GM21825 (cell line): ENCODE data around the gene EXD2.
"Not testable (repeated sequence)": the region's sequence is repeated elsewhere in the genome, so short reads cannot be mapped to it uniquely, and the experiment has no call there.

Experiments used
- ATAC-seq: cut with Tn5 transposase; IDR thresholded peaks from one replicate; pipeline ENCODE4 v1.9.1; 2021; ENCODE audit warnings: mild to moderate bottlenecking, moderate library complexity; ENCODE audit not compliant: unreplicated experiment

The EXD2 gene

GRCh38 chr14:69193721-69194120 lies 2.4 kb downstream of the EXD2 start:
- ATAC-seq = no peak

- no peak for ATAC-seq
These were observed 8.5 kb downstream of the EXD2 start for GRCh38 chr14:69199786-69200185.

- no peak for ATAC-seq
These were observed 13.5 kb downstream of the EXD2 start for GRCh38 chr14:69204753-69205152.

- no peak for ATAC-seq
These were observed 16.2 kb downstream of the EXD2 start for GRCh38 chr14:69207435-69208041.

GRCh38 chr14:69208666-69209065 lies 17.4 kb downstream of the EXD2 start:
- no peak for ATAC-seq

GRCh38 chr14:69214393-69214792 lies 23.1 kb downstream of the EXD2 start:
- no peak for ATAC-seq

GRCh38 chr14:69217663-69218062 lies 26.4 kb downstream of the EXD2 start:
- ATAC-seq = not testable (repeated sequence)

- ATAC-seq = no peak
These were observed 33.6 kb downstream of the EXD2 start for GRCh38 chr14:69224946-69225345.

GRCh38 chr14:69226178-69226577 lies 34.9 kb downstream of the EXD2 start:
- ATAC-seq = no peak

- ATAC-seq = no peak
These were observed 35.4 kb downstream of the EXD2 start for GRCh38 chr14:69226736-69227135.

- ATAC-seq = no peak
These were observed 40.2 kb downstream of the EXD2 start for GRCh38 chr14:69231486-69231885.

- ATAC-seq = no peak
These were observed 41.1 kb downstream of the EXD2 start for GRCh38 chr14:69232388-69232787.

GRCh38 chr14:69234106-69234505 lies 42.8 kb downstream of the EXD2 start:
- ATAC-seq = no peak

GRCh38 chr14:69235708-69236107 lies 44.4 kb downstream of the EXD2 start:
- ATAC-seq = no peak

GRCh38 chr14:69237142-69237541 lies 45.8 kb downstream of the EXD2 start:
- ATAC-seq = no peak

GRCh38 chr14:69237584-69237983 lies 46.3 kb downstream of the EXD2 start:
- no peak for ATAC-seq

- no peak for ATAC-seq
These were observed 47.6 kb downstream of the EXD2 start for GRCh38 chr14:69238883-69239282.

GRCh38 chr14:69240527-69241173 lies 49.4 kb downstream of the EXD2 start:
- no peak for ATAC-seq

- no peak for ATAC-seq
These were observed 50.3 kb downstream of the EXD2 start for GRCh38 chr14:69241577-69241976.

GRCh38 chr14:69242311-69243224 lies 51.3 kb downstream of the EXD2 start:
- no peak for ATAC-seq

GRCh38 chr14:69244946-69245345 lies 53.6 kb downstream of the EXD2 start:
- ATAC-seq = no peak

GRCh38 chr14:69246331-69246730 lies 55.0 kb downstream of the EXD2 start:
- no peak for ATAC-seq
